Measurements from ENCODE around the gene OR7D4. TPM values are rescaled to one million over a fixed set of nuclear protein-coding genes. Genes with fewer than 3 reads are reported as not detected.

The OR7D4 gene
- total RNA-seq, 1 experiment from 2014 or later, result not detected

GRCh38 chr19:9183000-9183399 is 36.4 kb downstream of the OR7D4 start:
- Histone ChIP-seq H3K27me3 (ENCODE audit: control insufficient read depth, insufficient read depth, low read length) (no peaks in the 10 kb centered on the region), H3K9me3 (ENCODE audit: control insufficient read depth, insufficient read depth, low read depth, low read length) (no peaks in the 10 kb centered on the region), H3K36me3 (ENCODE audit: control insufficient read depth, insufficient read depth, low read length) (no peaks in the 10 kb centered on the region), H3K27ac (ENCODE audit: low read length) (no peak overlapping the region), H3K4me3 (ENCODE audit: low read depth in 2 of 2, low read length in 2 of 2) (no peak overlapping the region), H3K4me1 (ENCODE audit: control insufficient read depth, insufficient read depth, low read length) (no peaks in the 10 kb centered on the region)
- intact Hi-C loops (cut with micrococcal nuclease; ENCODE audit: unreplicated experiment), result no loop called here
- ATAC-seq (no peak), DNase-seq (ENCODE audit: low read depth, low spot score) (no peak)
- POLR2A ChIA-PET, result no interaction called here
- CTCF ChIA-PET, result no interaction called here
- no TSS peak for BruUV-seq (replicated peaks)
- TF ChIP-seq CTCF (IDR thresholded peaks at IDR 0.05) (no peak), TCF7L2 (IDR thresholded peaks at IDR 0.05; ENCODE audit: low read depth, low read length) (no peak), SIN3A (IDR thresholded peaks at IDR 0.05; ENCODE audit: borderline replicate concordance, insufficient read depth, low read depth, low read length) (no peak), REST (IDR thresholded peaks at IDR 0.05; ENCODE audit: insufficient read depth in 1 of 2, low read depth in 2 of 2, low read length in 1 of 2) (no peak), POLR2AphosphoS5 (IDR thresholded peaks at IDR 0.05; ENCODE audit: low read depth, low read length) (no peak)
- in situ Hi-C loops (cut with HindIII; ENCODE audit: low pct_unique_long_range_greater_than_20kb, low sequenced_read_pairs), result no loop called here

GRCh38 chr19:9178901-9179300 is 40.5 kb downstream of the OR7D4 start, which contains the start of gene OR7D2:
Gene OR7D2 (plus strand): TSS chr19:9178979. CDS start chr19:9185782, 6,803 bp downstream.
- no peak within 1 kb of the TSS for H3K27ac ChIP-seq (ENCODE audit: low read length)
- POLR2A ChIA-PET, result no interaction called here
- no TSS peak for BruUV-seq (replicated peaks)
- intact Hi-C loops (cut with micrococcal nuclease; ENCODE audit: unreplicated experiment) (no loop called here), in situ Hi-C loops (cut with HindIII; ENCODE audit: low pct_unique_long_range_greater_than_20kb, low sequenced_read_pairs) (no loop called here)
- H3K9me3 ChIP-seq (ENCODE audit: control insufficient read depth, insufficient read depth, low read depth, low read length), result no peaks in the 10 kb centered on the region
- no peak within 1 kb of the TSS for H3K4me3 ChIP-seq (ENCODE audit: low read depth in 2 of 2, low read length in 2 of 2)
- H3K27me3 ChIP-seq (ENCODE audit: control insufficient read depth, insufficient read depth, low read length), result no peaks in the 10 kb centered on the region
- DNase-seq (ENCODE audit: low read depth, low spot score) (no peak), ATAC-seq (no peak)
- H3K4me1 ChIP-seq (ENCODE audit: control insufficient read depth, insufficient read depth, low read length), result no peaks in the 10 kb centered on the region
- H3K36me3 ChIP-seq (ENCODE audit: control insufficient read depth, insufficient read depth, low read length), result no peaks in the 10 kb centered on the region
- TF ChIP-seq SIN3A (IDR thresholded peaks at IDR 0.05; ENCODE audit: borderline replicate concordance, insufficient read depth, low read depth, low read length) (no peak), REST (IDR thresholded peaks at IDR 0.05; ENCODE audit: insufficient read depth in 1 of 2, low read depth in 2 of 2, low read length in 1 of 2) (no peak), POLR2AphosphoS5 (IDR thresholded peaks at IDR 0.05; ENCODE audit: low read depth, low read length) (no peak), TCF7L2 (IDR thresholded peaks at IDR 0.05; ENCODE audit: low read depth, low read length) (no peak), CTCF (IDR thresholded peaks at IDR 0.05) (no peak)
- CTCF ChIA-PET, result no interaction called here
